Astrocyte (in vitro differentiated cells and primary cell): ENCODE results near the gene OSTN. TPM values are rescaled to one million over a fixed set of nuclear protein-coding genes. Genes with fewer than 3 reads are reported as not detected.
"Not testable (repeated sequence)": the region's sequence is repeated elsewhere in the genome, so short reads cannot be mapped to it uniquely, and the experiment has no call there.

Experiments used
- DNase-seq: peaks from one replicate; pipeline ENCODE4 v3.0.0-alpha.2; 2010; ENCODE audit warnings: low read depth
- FAIRE-seq: peaks from 2 replicates; lab custom pipeline; 2011; peaks lifted over from hg19 to GRCh38; lab: Jason Lieb, UNC
- H2AFZ ChIP-seq: 2 replicates; pipeline ENCODE4 v1.6.0; 2012; ENCODE audit warnings: low read depth, low read length, inconsistent platforms
- H3K27ac ChIP-seq: 2 replicates; pipeline ENCODE4 v1.5.1; 2011; ENCODE audit warnings: low read depth, low read length, inconsistent platforms
- H3K27me3 ChIP-seq: 2 replicates; pipeline ENCODE4 v1.6.0; 2011; ENCODE audit warnings: low read length, inconsistent platforms; ENCODE audit not compliant: insufficient read depth
- H3K36me3 ChIP-seq: 2 replicates; pipeline ENCODE4 v1.5.1; 2011; ENCODE audit warnings: low read length, inconsistent platforms; ENCODE audit not compliant: insufficient read depth
- H3K4me1 ChIP-seq: 2 replicates; pipeline ENCODE4 v1.5.1; 2011; ENCODE audit warnings: low read length, inconsistent platforms; ENCODE audit not compliant: insufficient read depth
- H3K4me2 ChIP-seq: 2 replicates; pipeline ENCODE4 v1.6.0; 2012; ENCODE audit warnings: low read length, inconsistent platforms
- H3K4me3 ChIP-seq: 2 replicates; pipeline ENCODE4 v1.5.1; 2011; ENCODE audit warnings: low read depth, mild to moderate bottlenecking, low read length, inconsistent platforms; ENCODE audit not compliant: insufficient read depth
- H3K79me2 ChIP-seq: 2 replicates; pipeline ENCODE4 v1.6.0; 2012; ENCODE audit warnings: mild to moderate bottlenecking, low read length, inconsistent platforms; ENCODE audit not compliant: insufficient read depth
- H3K9ac ChIP-seq: 2 replicates; pipeline ENCODE4 v1.6.0; 2012; ENCODE audit warnings: mild to moderate bottlenecking, low read length, inconsistent platforms
- H3K9me3 ChIP-seq: 2 replicates; pipeline ENCODE4 v1.5.1; 2012; ENCODE audit warnings: low read depth, mild to moderate bottlenecking, low read length, inconsistent platforms; ENCODE audit not compliant: insufficient read depth
- H4K20me1 ChIP-seq: 2 replicates; pipeline ENCODE4 v1.6.0; 2012; ENCODE audit warnings: low read length, inconsistent platforms; ENCODE audit not compliant: insufficient read depth
- H3K27ac Mint-ChIP-seq: one replicate; pipeline ENCODE4 v1.8.0; 2021; ENCODE audit warnings: mild to moderate bottlenecking, mixed read lengths; ENCODE audit not compliant: unreplicated experiment
- H3K27me3 Mint-ChIP-seq: one replicate; pipeline ENCODE4 v1.8.0; 2021; ENCODE audit warnings: low read depth, mixed read lengths; ENCODE audit not compliant: unreplicated experiment
- H3K36me3 Mint-ChIP-seq: one replicate; pipeline ENCODE4 v1.8.0; 2021; ENCODE audit warnings: low read depth, mixed read lengths; ENCODE audit not compliant: unreplicated experiment
- H3K4me1 Mint-ChIP-seq: one replicate; pipeline ENCODE4 v1.8.0; 2021; ENCODE audit warnings: low read depth, mixed read lengths; ENCODE audit not compliant: unreplicated experiment
- H3K4me3 Mint-ChIP-seq: one replicate; pipeline ENCODE4 v1.8.0; 2021; ENCODE audit warnings: mild to moderate bottlenecking, moderate library complexity, mixed read lengths; ENCODE audit not compliant: unreplicated experiment
- H3K9me3 Mint-ChIP-seq: one replicate; pipeline ENCODE4 v1.8.0; 2021; ENCODE audit warnings: mild to moderate bottlenecking, mixed read lengths; ENCODE audit not compliant: unreplicated experiment
- EZH2 ChIP-seq: IDR thresholded peaks from 2 replicates; pipeline ENCODE4 v1.6.1; 2012; ENCODE audit warnings: mild to moderate bottlenecking, low read length, inconsistent platforms; ENCODE audit not compliant: insufficient read depth
- total RNA-seq: library from RNA; stranded (reverse); gene quantifications from 2 replicates; pipeline ENCODE4 v1.2.1, GENCODE V29; 2021
- TF ChIP-seq, protein P1 (sequence below): IDR thresholded peaks from 2 replicates; pipeline ENCODE4 v1.5.1; 2011; ENCODE audit warnings: low read depth, mild to moderate bottlenecking, inconsistent platforms, low read length, moderate library complexity; ENCODE audit not compliant: insufficient read depth

Gene OSTN
- total RNA-seq, 1 donor from 2014 or later: not detected

DNA sequence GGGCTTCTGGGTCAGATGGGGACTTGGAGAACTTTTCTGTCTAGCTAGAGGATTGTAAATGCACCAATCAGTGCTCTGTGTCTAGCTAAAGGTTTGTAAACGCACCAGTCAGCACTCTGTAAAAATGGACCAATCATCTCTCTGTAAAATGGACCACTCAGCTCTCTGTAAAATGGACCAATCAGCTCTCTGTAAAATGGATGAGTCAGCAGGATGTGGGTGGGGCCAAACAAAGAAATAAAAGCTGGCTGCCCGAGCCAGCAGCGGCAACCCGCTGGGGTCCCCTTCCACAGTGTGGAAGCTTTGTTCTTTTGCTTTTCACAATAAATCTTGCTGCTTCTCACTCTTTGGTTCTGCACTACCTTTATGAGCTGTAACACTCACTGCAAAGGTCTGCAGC is 6.8 kb upstream of the OSTN start:
- not testable (repeated sequence) for H3K4me3 Mint-ChIP-seq, FAIRE-seq, H3K36me3 ChIP-seq, H3K4me3 ChIP-seq, H3K4me1 Mint-ChIP-seq, H3K27ac Mint-ChIP-seq, H3K36me3 Mint-ChIP-seq, H4K20me1 ChIP-seq, H2AFZ ChIP-seq, H3K27ac ChIP-seq, H3K79me2 ChIP-seq, H3K27me3 Mint-ChIP-seq, H3K4me2 ChIP-seq, H3K27me3 ChIP-seq, H3K9me3 Mint-ChIP-seq, H3K4me1 ChIP-seq, H3K9ac ChIP-seq, H3K9me3 ChIP-seq, DNase-seq

DNA sequence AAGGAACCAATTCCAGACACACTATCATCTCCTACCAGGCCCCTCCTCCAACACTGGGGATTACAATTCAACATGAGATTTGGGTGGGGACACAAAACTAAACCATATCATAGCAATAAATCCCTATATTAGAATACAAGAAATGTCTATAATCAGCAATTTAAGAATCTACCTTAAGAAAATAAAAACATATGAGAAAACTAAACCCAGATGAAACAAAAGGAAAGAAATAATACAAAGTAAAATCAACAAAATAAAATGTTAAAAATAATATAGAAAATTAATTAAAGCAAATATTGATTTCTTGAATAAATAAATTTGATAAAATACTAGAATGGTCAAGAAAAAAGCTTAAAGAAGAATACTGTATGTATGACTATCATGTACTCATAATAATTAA is 6.1 kb upstream of the OSTN start:
- no peaks in the 10 kb centered on the region for H3K4me1 ChIP-seq
- H3K27ac ChIP-seq: no peak overlapping the region
- no peak for FAIRE-seq
- no peaks in the 10 kb centered on the region for H3K9me3 ChIP-seq
- no peaks in the 10 kb centered on the region for H3K79me2 ChIP-seq
- Mint-ChIP-seq H3K4me3 (no peak overlapping the region), H3K4me1 (no peaks in the 10 kb centered on the region), H3K27me3 (peaks cover 2% of the 10 kb centered on the region), H3K36me3 (no peaks in the 10 kb centered on the region), H3K9me3 (peaks cover 1% of the 10 kb centered on the region), H3K27ac (no peak overlapping the region)
- H3K4me3 ChIP-seq: no peak overlapping the region
- no peaks in the 10 kb centered on the region for H4K20me1 ChIP-seq
- TF ChIP-seq, protein P1, sequence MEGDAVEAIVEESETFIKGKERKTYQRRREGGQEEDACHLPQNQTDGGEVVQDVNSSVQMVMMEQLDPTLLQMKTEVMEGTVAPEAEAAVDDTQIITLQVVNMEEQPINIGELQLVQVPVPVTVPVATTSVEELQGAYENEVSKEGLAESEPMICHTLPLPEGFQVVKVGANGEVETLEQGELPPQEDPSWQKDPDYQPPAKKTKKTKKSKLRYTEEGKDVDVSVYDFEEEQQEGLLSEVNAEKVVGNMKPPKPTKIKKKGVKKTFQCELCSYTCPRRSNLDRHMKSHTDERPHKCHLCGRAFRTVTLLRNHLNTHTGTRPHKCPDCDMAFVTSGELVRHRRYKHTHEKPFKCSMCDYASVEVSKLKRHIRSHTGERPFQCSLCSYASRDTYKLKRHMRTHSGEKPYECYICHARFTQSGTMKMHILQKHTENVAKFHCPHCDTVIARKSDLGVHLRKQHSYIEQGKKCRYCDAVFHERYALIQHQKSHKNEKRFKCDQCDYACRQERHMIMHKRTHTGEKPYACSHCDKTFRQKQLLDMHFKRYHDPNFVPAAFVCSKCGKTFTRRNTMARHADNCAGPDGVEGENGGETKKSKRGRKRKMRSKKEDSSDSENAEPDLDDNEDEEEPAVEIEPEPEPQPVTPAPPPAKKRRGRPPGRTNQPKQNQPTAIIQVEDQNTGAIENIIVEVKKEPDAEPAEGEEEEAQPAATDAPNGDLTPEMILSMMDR: no peak
- TF ChIP-seq EZH2: no peak
- H3K4me2 ChIP-seq: no peak overlapping the region
- no peaks in the 10 kb centered on the region for H3K27me3 ChIP-seq
- no peak for DNase-seq
- no peak overlapping the region for H2AFZ ChIP-seq
- H3K9ac ChIP-seq: no peak overlapping the region
- no peaks in the 10 kb centered on the region for H3K36me3 ChIP-seq

DNA sequence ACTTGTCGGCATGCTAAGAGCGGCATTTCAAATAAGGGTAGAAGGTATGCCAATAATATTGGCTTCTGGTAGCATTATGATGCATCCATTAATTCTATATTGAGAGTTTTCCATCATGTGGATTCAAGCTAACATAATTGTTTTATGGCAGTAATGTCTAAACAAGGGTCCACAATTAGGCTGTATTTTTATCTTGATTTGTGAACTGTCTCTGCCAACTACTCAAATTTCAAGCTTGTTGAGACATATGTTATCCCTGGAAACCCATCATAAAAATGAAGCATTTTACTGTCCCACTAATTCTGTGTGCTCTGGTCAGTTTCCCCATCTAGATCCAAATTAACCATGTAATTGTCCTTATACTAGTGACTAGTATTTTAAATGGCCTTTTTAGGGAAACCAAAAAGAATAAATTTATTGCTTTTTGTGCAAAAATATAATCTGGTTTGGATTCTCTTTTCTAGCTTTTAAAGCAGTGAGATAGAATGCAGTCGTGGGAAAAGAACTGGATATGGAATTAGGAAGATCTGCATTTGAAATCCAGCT is 1.2 kb upstream of the OSTN start:
- peaks cover under 1% of the 10 kb centered on the region for H3K27me3 Mint-ChIP-seq
- Histone ChIP-seq H3K9ac (no peak overlapping the region), H4K20me1 (no peaks in the 10 kb centered on the region), H3K9me3 (no peaks in the 10 kb centered on the region), H2AFZ (no peak overlapping the region), H3K27me3 (no peaks in the 10 kb centered on the region), H3K4me2 (no peak overlapping the region), H3K79me2 (no peaks in the 10 kb centered on the region), H3K27ac (no peak overlapping the region), H3K4me1 (no peaks in the 10 kb centered on the region), H3K36me3 (no peaks in the 10 kb centered on the region), H3K4me3 (no peak overlapping the region)
- H3K36me3 Mint-ChIP-seq: no peaks in the 10 kb centered on the region
- H3K9me3 Mint-ChIP-seq: no peaks in the 10 kb centered on the region
- H3K4me1 Mint-ChIP-seq: no peaks in the 10 kb centered on the region
- no peak overlapping the region for H3K27ac Mint-ChIP-seq
- TF ChIP-seq EZH2: no peak
- TF ChIP-seq, protein P1: no peak
- no peak for DNase-seq
- no peak for FAIRE-seq
- H3K4me3 Mint-ChIP-seq: no peak overlapping the region
